Stimulated activated naive B cell treated with anti-CD40 and anti-IgM and Interleukin-4, amounts not matched to agents 10 μg/mL and 1 μg/mL and 100 μg/mL, for 72 hours (primary cell): ENCODE results near the gene HRG.
"Not testable (repeated sequence)": the region's sequence is repeated elsewhere in the genome, so short reads cannot be mapped to it uniquely, and the experiment has no call there.

ENCODE experiments used
- ATAC-seq, 2 donors: fragments of 150-1000 bp; cut with Tn5 transposase; replicated peaks; 2 replicates each; pipeline ENCODE4 v1.10.0; 2021; ENCODE audit warnings: moderate library complexity in 1 of 2
- DNase-seq: peaks from one replicate; pipeline ENCODE4 v3.0.0; 2021
- H3K27ac Mint-ChIP-seq: one replicate; pipeline ENCODE4 v1.8.0; 2022; ENCODE audit warnings: mild to moderate bottlenecking, mixed read lengths
- H3K27me3 Mint-ChIP-seq, 2 donors: one replicate each; pipeline ENCODE4 v1.8.0; 2022; ENCODE audit warnings: mixed read lengths in 2 of 2
- H3K36me3 Mint-ChIP-seq, 2 donors: one replicate each; pipeline ENCODE4 v1.8.0; 2022; ENCODE audit warnings: mixed read lengths in 2 of 2, mild to moderate bottlenecking in 1 of 2
- H3K4me1 Mint-ChIP-seq, 2 donors: one replicate each; pipeline ENCODE4 v1.8.0; 2022; ENCODE audit warnings: mixed read lengths in 2 of 2, mild to moderate bottlenecking in 1 of 2
- H3K4me3 Mint-ChIP-seq, 2 donors: one replicate each; pipeline ENCODE4 v1.8.0; 2022; ENCODE audit warnings: mild to moderate bottlenecking in 2 of 2, mixed read lengths in 2 of 2, moderate library complexity in 1 of 2
- H3K9me3 Mint-ChIP-seq, 2 donors: one replicate each; pipeline ENCODE4 v1.8.0; 2022; ENCODE audit warnings: mixed read lengths in 2 of 2, mild to moderate bottlenecking in 1 of 2

The HRG gene

DNA sequence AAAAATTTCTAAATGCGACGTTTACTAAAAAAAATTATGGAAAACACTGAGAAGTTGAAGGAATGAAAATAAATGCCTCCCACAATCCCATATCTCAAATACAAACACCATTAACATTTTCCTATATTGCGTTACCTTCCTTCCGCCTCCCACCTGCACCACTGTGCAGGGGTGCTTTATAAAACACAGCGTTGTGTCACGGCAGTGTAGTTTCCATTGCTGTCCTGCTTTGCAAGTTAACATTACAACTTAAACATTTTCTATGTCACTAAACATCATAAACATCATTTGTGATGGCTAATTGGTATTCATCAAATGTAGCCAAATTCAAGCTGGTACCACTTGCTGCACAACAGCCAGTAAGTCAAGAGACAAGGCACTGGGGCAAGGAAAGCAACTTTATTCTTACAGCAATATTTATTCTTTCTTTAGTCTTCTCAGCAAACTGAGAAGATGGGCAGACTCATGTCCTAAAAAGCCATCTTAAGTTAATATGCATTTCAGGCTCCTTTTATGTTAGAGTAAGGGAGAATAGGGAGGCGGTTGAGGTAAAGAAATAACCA, 37.9 kb upstream of the HRG start:
- no peaks in the 10 kb centered on the region for H3K36me3 Mint-ChIP-seq
- H3K4me1 Mint-ChIP-seq, result no peaks in the 10 kb centered on the region
- ATAC-seq (no peak), DNase-seq (no peak)
- peaks cover 9 to 13% of the 10 kb centered on the region in 2 donors for H3K27me3 Mint-ChIP-seq
- no peak overlapping the region for H3K27ac Mint-ChIP-seq
- no peaks in the 10 kb centered on the region for H3K9me3 Mint-ChIP-seq
- H3K4me3 Mint-ChIP-seq, result no peak overlapping the region

- DNase-seq, result no peak
- no peak for ATAC-seq
- no peaks in the 10 kb centered on the region for H3K4me1 Mint-ChIP-seq
- no peaks in the 10 kb centered on the region for H3K9me3 Mint-ChIP-seq
- H3K27me3 Mint-ChIP-seq, result peaks cover 9 to 13% of the 10 kb centered on the region in 2 donors
- H3K27ac Mint-ChIP-seq, result no peak overlapping the region
- H3K4me3 Mint-ChIP-seq, result no peak overlapping the region
- H3K36me3 Mint-ChIP-seq, result no peaks in the 10 kb centered on the region
These were observed 37.1 kb upstream of the HRG start for GRCh38 chr3:186628756-186629155.

- no peaks in the 10 kb centered on the region for H3K9me3 Mint-ChIP-seq
- ATAC-seq (no peak), DNase-seq (no peak)
- no peaks in the 10 kb centered on the region for H3K4me1 Mint-ChIP-seq
- H3K4me3 Mint-ChIP-seq, result no peak overlapping the region
- H3K27ac Mint-ChIP-seq, result no peak overlapping the region
- H3K27me3 Mint-ChIP-seq, result peaks cover 9 to 13% of the 10 kb centered on the region in 2 donors
- H3K36me3 Mint-ChIP-seq, result no peaks in the 10 kb centered on the region
These were observed 34.7 kb upstream of the HRG start for GRCh38 chr3:186630950-186631641.

DNA sequence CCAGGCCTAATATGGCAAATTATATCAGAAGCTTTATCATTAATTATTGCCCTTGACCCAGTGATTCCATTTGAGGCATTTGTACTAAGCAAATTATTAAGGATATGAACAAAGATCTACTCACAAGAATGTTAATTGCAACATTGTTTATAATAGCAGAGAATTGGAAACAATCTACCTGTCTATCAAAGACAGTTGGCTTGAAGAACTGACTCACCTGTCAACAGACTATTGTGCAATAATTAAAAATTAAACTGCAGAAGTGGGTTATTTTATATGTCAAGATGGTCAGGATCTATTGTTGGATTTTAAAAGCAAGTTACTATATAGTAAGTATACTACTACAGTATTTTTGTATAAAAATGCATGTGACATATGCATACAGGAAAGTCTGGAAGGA, 32.3 kb upstream of the HRG start:
- no peaks in the 10 kb centered on the region for H3K4me1 Mint-ChIP-seq
- no peaks in the 10 kb centered on the region for H3K9me3 Mint-ChIP-seq
- H3K27me3 Mint-ChIP-seq, result peaks cover 15 to 23% of the 10 kb centered on the region in 2 donors
- no peak for ATAC-seq
- H3K27ac Mint-ChIP-seq, result no peak overlapping the region
- H3K4me3 Mint-ChIP-seq, result no peak overlapping the region
- H3K36me3 Mint-ChIP-seq, result no peaks in the 10 kb centered on the region
- no peak for DNase-seq

DNA sequence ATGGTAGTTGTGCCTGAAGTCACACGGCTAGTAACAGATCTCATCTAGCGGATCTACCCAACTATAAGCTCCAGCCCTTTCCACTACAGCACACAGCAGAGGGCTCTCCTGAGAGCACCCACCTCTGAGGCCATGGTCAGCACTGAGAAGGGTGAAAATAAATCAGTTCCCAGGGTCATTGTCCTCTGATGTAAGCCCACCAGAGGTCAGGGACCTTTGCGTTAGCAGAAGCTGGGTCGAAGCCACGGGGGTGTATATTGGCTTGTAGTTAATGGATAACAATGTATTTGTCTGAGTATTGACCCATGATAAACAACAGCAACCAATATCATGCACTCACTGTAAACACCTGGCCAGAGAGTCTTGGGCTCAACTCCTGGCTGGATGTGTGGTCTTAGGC, 31.6 kb upstream of the HRG start:
- peaks cover 18 to 23% of the 10 kb centered on the region in 2 donors for H3K27me3 Mint-ChIP-seq
- not testable (repeated sequence) for H3K36me3 Mint-ChIP-seq, H3K4me1 Mint-ChIP-seq, H3K27ac Mint-ChIP-seq, H3K4me3 Mint-ChIP-seq, H3K9me3 Mint-ChIP-seq, ATAC-seq, DNase-seq

DNA sequence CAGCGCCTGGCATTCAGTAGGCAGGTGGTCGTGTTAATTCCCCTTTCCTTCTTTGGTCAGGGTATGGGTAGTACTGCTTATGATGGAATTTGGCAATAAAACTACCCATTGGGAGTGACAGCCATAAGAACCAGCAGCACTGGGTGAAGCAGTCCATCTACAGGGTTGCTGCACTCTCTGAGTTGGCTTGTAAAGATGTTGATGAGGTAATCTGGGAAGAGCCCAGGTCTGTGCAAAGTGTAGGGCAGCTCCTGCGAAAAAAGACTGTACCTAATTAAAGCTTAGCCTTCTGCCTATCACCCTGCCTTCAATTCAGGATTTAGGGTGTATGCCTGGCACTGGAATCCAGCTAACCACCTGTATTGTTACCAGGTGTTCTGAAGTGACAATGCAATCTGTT, 30.3 kb upstream of the HRG start:
- Mint-ChIP-seq H3K4me3 (no peak overlapping the region), H3K27ac (no peak overlapping the region), H3K27me3 (peaks cover 19 to 23% of the 10 kb centered on the region in 2 donors), H3K36me3 (no peaks in the 10 kb centered on the region), H3K9me3 (peaks cover 0 to 3% of the 10 kb centered on the region in 2 donors), H3K4me1 (no peaks in the 10 kb centered on the region)
- ATAC-seq (no peak), DNase-seq (no peak)

DNA sequence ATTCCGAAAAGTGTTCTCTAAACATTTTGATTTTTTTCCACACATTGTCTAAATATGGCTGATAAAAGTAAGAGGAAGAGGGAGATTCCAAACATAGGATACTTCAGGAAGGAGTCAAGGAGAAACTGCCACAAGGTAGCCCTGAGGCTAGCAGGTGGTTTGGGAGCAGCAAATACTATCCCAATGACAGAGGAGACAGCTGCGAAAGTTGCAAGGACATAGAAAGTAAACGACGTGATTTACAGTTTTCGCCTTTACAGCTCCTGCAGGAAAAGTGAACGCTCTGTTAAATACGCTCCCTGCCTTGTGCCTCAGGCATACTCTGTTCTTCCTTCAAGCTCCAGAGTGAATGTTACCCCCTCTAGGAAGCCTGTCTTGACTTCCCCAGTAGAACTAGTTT, 29.3 kb upstream of the HRG start:
- Mint-ChIP-seq H3K27ac (no peak overlapping the region), H3K4me3 (no peak overlapping the region), H3K4me1 (no peaks in the 10 kb centered on the region), H3K27me3 (peaks cover 14 to 18% of the 10 kb centered on the region in 2 donors), H3K36me3 (no peaks in the 10 kb centered on the region), H3K9me3 (peaks cover 0 to 3% of the 10 kb centered on the region in 2 donors)
- no peak for DNase-seq
- no peak for ATAC-seq

GRCh38 chr3:186637686-186638085, 28.1 kb upstream of the HRG start:
- no peak overlapping the region for H3K27ac Mint-ChIP-seq
- H3K36me3 Mint-ChIP-seq, result no peaks in the 10 kb centered on the region

GRCh38 chr3:186638259-186638658, 27.6 kb upstream of the HRG start:
- peaks cover 10 to 18% of the 10 kb centered on the region in 2 donors for H3K27me3 Mint-ChIP-seq
- H3K36me3 Mint-ChIP-seq, result no peaks in the 10 kb centered on the region
- no peak overlapping the region for H3K27ac Mint-ChIP-seq
- ATAC-seq, result no peak
- DNase-seq, result no peak
- peaks cover 0 to 3% of the 10 kb centered on the region in 2 donors for H3K9me3 Mint-ChIP-seq
- no peak overlapping the region for H3K4me3 Mint-ChIP-seq
- peaks cover under 1 to 2% of the 10 kb centered on the region in 2 donors for H3K4me1 Mint-ChIP-seq

More at GRCh38 chr3:186637686-186638085, 28.1 kb upstream of the HRG start:
- ATAC-seq (no peak), DNase-seq (no peak)
- peaks cover 0 to 3% of the 10 kb centered on the region in 2 donors for H3K9me3 Mint-ChIP-seq
- peaks cover 10 to 18% of the 10 kb centered on the region in 2 donors for H3K27me3 Mint-ChIP-seq
- no peak overlapping the region for H3K4me3 Mint-ChIP-seq
- peaks cover 0 to 2% of the 10 kb centered on the region in 2 donors for H3K4me1 Mint-ChIP-seq

DNA sequence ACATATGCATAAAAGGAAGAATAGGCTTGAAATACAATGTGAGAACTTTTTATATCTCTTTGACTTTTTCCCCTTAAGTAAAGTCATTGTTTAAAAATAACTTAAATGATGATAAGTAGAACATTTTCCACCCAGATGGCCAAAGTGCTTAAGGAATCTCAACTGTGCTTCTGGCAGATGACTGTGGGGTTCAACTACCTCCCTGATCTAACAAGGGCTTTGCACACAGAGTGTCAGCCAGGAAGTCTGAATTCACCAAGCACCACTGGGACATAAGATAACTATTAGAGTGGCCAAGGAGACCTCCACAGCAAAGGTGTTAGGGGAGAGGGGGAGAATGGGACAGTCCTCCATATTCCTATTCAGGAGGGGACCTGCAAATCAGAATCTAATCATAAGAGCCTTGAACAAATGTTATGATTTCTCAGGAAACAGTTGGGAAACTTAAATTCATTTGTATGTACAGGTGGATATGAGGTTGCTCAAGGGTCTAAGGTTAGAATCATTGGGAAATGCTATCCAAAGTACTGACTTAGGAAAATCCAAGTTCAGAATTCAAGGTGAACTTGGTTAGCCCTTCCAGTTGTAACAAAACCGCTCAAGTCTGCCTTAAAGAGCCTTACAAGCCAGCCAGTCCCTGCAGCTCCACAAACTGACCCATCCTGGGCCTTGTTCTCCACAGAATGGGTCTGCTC, 25.9 kb upstream of the HRG start, which contains the start of gene FETUB:
Gene FETUB, plus strand, starts transcription at position 622 of the 695 bp plus-strand sequence. Its CDS starts 62 bp downstream, at position 684.
- H3K27ac Mint-ChIP-seq, result no peak within 1 kb of the TSS
- H3K27me3 Mint-ChIP-seq, result peaks cover 10 to 18% of the 10 kb centered on the region in 2 donors
- H3K4me1 Mint-ChIP-seq, result peaks cover 3 to 6% of the 10 kb centered on the region in 2 donors
- DNase-seq, result no peak
- H3K36me3 Mint-ChIP-seq, result no peaks in the 10 kb centered on the region
- H3K9me3 Mint-ChIP-seq, result peaks cover 0 to 3% of the 10 kb centered on the region in 2 donors
- H3K4me3 Mint-ChIP-seq, result no peak within 1 kb of the TSS
- ATAC-seq, result no peak

DNA sequence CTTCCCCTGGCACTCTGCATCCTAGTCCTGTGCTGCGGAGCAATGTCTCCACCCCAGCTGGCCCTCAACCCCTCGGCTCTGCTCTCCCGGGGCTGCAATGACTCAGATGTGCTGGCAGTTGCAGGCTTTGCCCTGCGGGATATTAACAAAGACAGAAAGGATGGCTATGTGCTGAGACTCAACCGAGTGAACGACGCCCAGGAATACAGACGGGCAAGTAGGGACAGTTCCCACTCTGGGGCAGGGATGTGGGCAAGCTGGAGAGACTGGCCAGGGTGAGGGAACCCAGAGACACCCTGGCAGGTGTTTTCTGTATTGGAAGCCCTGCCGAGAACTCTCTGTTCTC, 25.4 kb upstream of the HRG start:
- no peak overlapping the region for H3K27ac Mint-ChIP-seq
- ATAC-seq (no peak), DNase-seq (no peak)
- H3K27me3 Mint-ChIP-seq, result peaks cover 10 to 18% of the 10 kb centered on the region in 2 donors
- peaks cover 0 to 3% of the 10 kb centered on the region in 2 donors for H3K9me3 Mint-ChIP-seq
- no peak overlapping the region for H3K4me3 Mint-ChIP-seq
- peaks cover 3 to 6% of the 10 kb centered on the region in 2 donors for H3K4me1 Mint-ChIP-seq
- H3K36me3 Mint-ChIP-seq, result no peaks in the 10 kb centered on the region

DNA sequence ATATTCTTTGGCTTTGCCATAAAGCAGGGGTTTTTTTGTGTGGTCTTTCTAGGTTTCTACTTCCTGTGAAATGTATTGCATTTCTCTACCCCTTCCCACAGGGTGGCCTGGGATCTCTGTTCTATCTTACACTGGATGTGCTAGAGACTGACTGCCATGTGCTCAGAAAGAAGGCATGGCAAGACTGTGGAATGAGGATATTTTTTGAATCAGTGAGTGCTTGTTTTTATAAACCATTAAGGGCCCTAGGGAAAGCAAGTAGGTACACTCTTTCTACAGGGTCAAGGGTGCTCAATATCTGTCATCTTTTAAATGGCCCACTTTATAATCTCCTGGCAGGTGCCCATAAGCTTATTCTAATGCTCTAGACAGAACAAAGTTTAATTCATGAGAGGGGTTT, 24.9 kb upstream of the HRG start:
- DNase-seq (no peak), ATAC-seq (no peak)
- H3K4me3 Mint-ChIP-seq, result no peak overlapping the region
- H3K27ac Mint-ChIP-seq, result no peak overlapping the region
- H3K4me1 Mint-ChIP-seq, result peaks cover 3 to 6% of the 10 kb centered on the region in 2 donors
- no peaks in the 10 kb centered on the region for H3K36me3 Mint-ChIP-seq
- peaks cover 10 to 18% of the 10 kb centered on the region in 2 donors for H3K27me3 Mint-ChIP-seq
- H3K9me3 Mint-ChIP-seq, result peaks cover 0 to 3% of the 10 kb centered on the region in 2 donors

- H3K4me3 Mint-ChIP-seq, result no peak overlapping the region
- H3K4me1 Mint-ChIP-seq, result peaks cover 3 to 6% of the 10 kb centered on the region in 2 donors
- DNase-seq (no peak), ATAC-seq (peak; percentile 20 to 34)
- H3K36me3 Mint-ChIP-seq, result no peaks in the 10 kb centered on the region
- H3K9me3 Mint-ChIP-seq, result peaks cover 0 to 3% of the 10 kb centered on the region in 2 donors
- peaks cover 6 to 22% of the 10 kb centered on the region in 2 donors for H3K27me3 Mint-ChIP-seq
- H3K27ac Mint-ChIP-seq, result no peak overlapping the region
These were observed 23.8 kb upstream of the HRG start for GRCh38 chr3:186642014-186642413.

DNA sequence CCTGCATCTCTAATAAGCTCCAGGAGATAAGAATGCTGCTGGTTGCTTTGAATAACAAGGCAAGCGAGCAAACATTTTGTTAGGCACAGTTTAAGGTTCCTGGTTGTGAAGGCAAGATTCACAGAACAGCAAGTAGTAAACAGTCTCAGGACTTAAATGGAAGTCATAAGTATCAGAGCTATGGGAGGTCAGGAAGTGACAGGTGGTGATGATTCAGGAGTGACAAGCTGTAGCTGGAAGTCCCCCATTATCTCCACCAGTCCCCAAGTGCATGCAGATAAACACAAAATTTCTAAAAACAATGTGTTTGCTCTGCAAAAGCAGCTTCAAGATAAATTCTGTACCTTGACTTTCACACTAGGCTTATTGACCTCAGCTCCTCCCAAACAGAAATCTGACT, 22.3 kb upstream of the HRG start:
- ATAC-seq, result peak; percentile 48 to 65
- Mint-ChIP-seq H3K9me3 (peaks cover 0 to 3% of the 10 kb centered on the region in 2 donors), H3K27me3 (peaks cover 0 to 16% of the 10 kb centered on the region in 2 donors), H3K4me3 (no peak overlapping the region), H3K4me1 (peaks cover 3 to 6% of the 10 kb centered on the region in 2 donors), H3K36me3 (no peaks in the 10 kb centered on the region), H3K27ac (no peak overlapping the region)
- no peak for DNase-seq

- no peak overlapping the region for H3K4me3 Mint-ChIP-seq
- no peak overlapping the region for H3K27ac Mint-ChIP-seq
- ATAC-seq (no peak), DNase-seq (no peak)
- peaks cover 0 to 13% of the 10 kb centered on the region in 2 donors for H3K27me3 Mint-ChIP-seq
- no peaks in the 10 kb centered on the region for H3K36me3 Mint-ChIP-seq
- no peaks in the 10 kb centered on the region for H3K9me3 Mint-ChIP-seq
- peaks cover 3 to 6% of the 10 kb centered on the region in 2 donors for H3K4me1 Mint-ChIP-seq
These were observed 21.1 kb upstream of the HRG start for GRCh38 chr3:186644683-186645082.
